ENCODE measurements around the gene ODAD3. TPM values are rescaled to one million over a fixed set of nuclear protein-coding genes. Genes with fewer than 3 reads are reported as not detected.
A peak's percentile ranks its signal among the peaks of the same experiment; 100 is the strongest.
"Not testable (repeated sequence)": the region's sequence is repeated elsewhere in the genome, so short reads cannot be mapped to it uniquely, and the experiment has no call there.

Gene ODAD3
- total and polyA plus RNA-seq, 4 donors: 0.49 to 2.6 (median 1.6) TPM

DNA sequence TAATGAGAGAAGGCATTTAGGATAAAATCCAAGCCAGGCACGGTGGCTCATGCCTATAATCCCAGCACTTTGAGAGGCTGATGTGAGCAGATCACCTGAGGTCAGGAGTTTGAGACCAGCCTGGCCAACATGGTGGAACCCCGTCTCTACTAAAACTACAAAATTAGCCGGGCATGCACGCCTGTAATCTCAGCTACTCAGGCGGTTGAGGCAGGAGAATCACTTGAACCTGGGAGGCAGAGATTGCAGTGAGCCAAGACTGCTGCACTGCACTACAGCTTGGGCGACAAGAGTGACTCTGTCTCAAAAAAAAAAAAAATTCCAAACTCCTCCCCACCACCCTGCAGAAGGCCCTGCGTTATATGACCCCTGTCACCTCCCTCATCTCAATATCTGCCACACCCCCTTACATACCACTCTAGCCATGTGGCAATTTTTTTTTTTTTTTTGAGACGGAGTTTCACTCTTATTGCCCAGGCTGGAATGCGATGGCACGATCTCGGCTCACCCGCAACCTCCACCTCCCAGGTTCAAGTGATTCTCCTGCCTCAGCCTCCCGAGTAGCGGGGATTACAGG lies 55.6 kb downstream of the ODAD3 start:
- WGBS, 2 donors: 84 to 85% methylated on average over 14 of the region's 14 CpGs
- not testable (repeated sequence) for H3K36me3 ChIP-seq (ENCODE audit: control insufficient read depth in 1 of 2, insufficient read depth in 2 of 2, low read length in 1 of 2); DNase-seq; H3K27ac ChIP-seq (ENCODE audit: low read depth in 1 of 2, low read length in 2 of 2); H3K4me3 ChIP-seq (ENCODE audit: low read length in 2 of 2); H3K27me3 ChIP-seq (ENCODE audit: control insufficient read depth in 1 of 2, insufficient read depth in 2 of 2, low read length in 1 of 2); H3K4me1 ChIP-seq (ENCODE audit: control insufficient read depth in 1 of 2, insufficient read depth in 2 of 2, low read length in 2 of 2); H3K9me3 ChIP-seq (ENCODE audit: control insufficient read depth, low read length); ATAC-seq (ENCODE audit: low FRiP score)
- intact Hi-C loops (cut with DNase I): loop anchor here (5.0 kb wide), 2 partner anchors 42 to 87 kb away; partner anchors contain the start of gene RAB3D (in 1 of the 2)

GRCh38 chr19:11378319-11379189 lies 56.4 kb downstream of the ODAD3 start:
- WGBS, 2 donors: 19 to 24% methylated on average over 8 of the region's 8 CpGs
- no peaks in the 10 kb centered on the region for H3K27me3 ChIP-seq (ENCODE audit: control insufficient read depth in 1 of 2, insufficient read depth in 2 of 2, low read length in 1 of 2)
- DNase-seq: peak in 1 of 2 donors; percentile 61
- intact Hi-C loops (cut with DNase I): loop anchor here (5.0 kb wide), 2 partner anchors 41 to 86 kb away; partner anchors contain the start of gene RAB3D (in 1 of the 2)
- peaks cover 2 to 4% of the 10 kb centered on the region in 2 donors for H3K4me1 ChIP-seq (ENCODE audit: control insufficient read depth in 1 of 2, insufficient read depth in 2 of 2, low read length in 2 of 2)
- ATAC-seq (ENCODE audit: low FRiP score): no peak
- peak overlapping the region in 1 of 2 donors; percentile 28 for H3K27ac ChIP-seq (ENCODE audit: low read depth in 1 of 2, low read length in 2 of 2)
- no peaks in the 10 kb centered on the region for H3K36me3 ChIP-seq (ENCODE audit: control insufficient read depth in 1 of 2, insufficient read depth in 2 of 2, low read length in 1 of 2)
- H3K9me3 ChIP-seq (ENCODE audit: control insufficient read depth, low read length): no peaks in the 10 kb centered on the region
- H3K4me3 ChIP-seq (ENCODE audit: low read length in 2 of 2): no peak overlapping the region

DNA sequence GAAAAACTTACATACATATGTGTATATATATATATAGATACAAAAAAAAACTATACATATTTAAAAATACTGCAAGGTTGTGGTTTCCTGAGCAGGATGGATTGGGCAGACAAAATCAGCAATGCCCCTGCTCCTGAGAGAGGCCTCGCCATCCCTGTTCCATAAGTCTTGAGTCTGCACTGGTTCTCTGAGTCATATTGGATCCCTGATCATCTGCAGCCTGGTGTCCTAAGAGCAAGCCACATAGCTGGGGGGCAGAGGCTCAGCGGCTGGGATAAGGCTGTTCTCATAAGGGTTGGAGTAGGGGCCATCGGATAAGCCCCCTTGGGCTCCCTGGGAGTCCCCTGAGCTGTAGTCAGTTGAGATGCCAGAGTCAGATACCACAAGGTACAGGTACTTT lies 57.2 kb downstream of the ODAD3 start:
- no peaks in the 10 kb centered on the region for H3K27me3 ChIP-seq (ENCODE audit: control insufficient read depth in 1 of 2, insufficient read depth in 2 of 2, low read length in 1 of 2)
- no peaks in the 10 kb centered on the region for H3K36me3 ChIP-seq (ENCODE audit: control insufficient read depth in 1 of 2, insufficient read depth in 2 of 2, low read length in 1 of 2)
- intact Hi-C loops (cut with DNase I): loop anchor here (5.0 kb wide), 2 partner anchors 40 to 85 kb away; partner anchors contain the start of gene RAB3D (in 1 of the 2)
- H3K9me3 ChIP-seq (ENCODE audit: control insufficient read depth, low read length): no peaks in the 10 kb centered on the region
- no peak overlapping the region for H3K4me3 ChIP-seq (ENCODE audit: low read length in 2 of 2)
- H3K27ac ChIP-seq (ENCODE audit: low read depth in 1 of 2, low read length in 2 of 2): peak overlapping the region in 1 of 2 donors; percentile 41
- DNase-seq (no peak), ATAC-seq (ENCODE audit: low FRiP score) (no peak)
- WGBS, 2 donors: 94 to 95% methylated on average over 3 of the region's 3 CpGs
- peaks cover 2 to 4% of the 10 kb centered on the region in 2 donors for H3K4me1 ChIP-seq (ENCODE audit: control insufficient read depth in 1 of 2, insufficient read depth in 2 of 2, low read length in 2 of 2)

DNA sequence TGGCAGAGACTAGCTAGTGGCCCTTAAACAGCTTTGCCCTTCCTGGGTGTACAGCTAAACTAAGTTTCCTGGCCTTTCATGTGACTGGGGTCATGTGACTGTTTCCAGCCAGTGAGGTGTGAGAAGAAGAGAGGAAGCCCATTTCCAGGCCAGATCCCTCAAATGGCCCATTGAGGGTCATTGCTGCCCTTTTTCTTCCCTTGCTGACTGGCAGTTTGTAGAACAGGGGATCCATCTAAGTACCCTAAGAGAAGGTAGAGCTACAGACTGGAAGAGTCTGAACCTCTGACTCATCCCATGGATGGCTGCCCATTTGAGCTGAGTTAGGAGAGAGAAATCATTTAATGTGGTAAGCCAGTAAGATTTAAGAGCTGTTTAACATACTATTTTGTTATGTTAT lies 57.7 kb downstream of the ODAD3 start:
- Histone ChIP-seq H3K27me3 (ENCODE audit: control insufficient read depth in 1 of 2, insufficient read depth in 2 of 2, low read length in 1 of 2) (no peaks in the 10 kb centered on the region), H3K36me3 (ENCODE audit: control insufficient read depth in 1 of 2, insufficient read depth in 2 of 2, low read length in 1 of 2) (no peaks in the 10 kb centered on the region), H3K9me3 (ENCODE audit: control insufficient read depth, low read length) (no peaks in the 10 kb centered on the region), H3K27ac (ENCODE audit: low read depth in 1 of 2, low read length in 2 of 2) (no peak overlapping the region), H3K4me1 (ENCODE audit: control insufficient read depth in 1 of 2, insufficient read depth in 2 of 2, low read length in 2 of 2) (peaks cover 2 to 4% of the 10 kb centered on the region in 2 donors), H3K4me3 (ENCODE audit: low read length in 2 of 2) (no peak overlapping the region)
- DNase-seq (peak in 1 of 2 donors; percentile 71), ATAC-seq (ENCODE audit: low FRiP score) (no peak)
- intact Hi-C loops (cut with DNase I): loop anchor here (5.0 kb wide), 2 partner anchors 40 to 85 kb away; partner anchors contain the start of gene RAB3D (in 1 of the 2)

GRCh38 chr19:11375143-11375948 lies 59.6 kb downstream of the ODAD3 start:
- Histone ChIP-seq H3K4me3 (ENCODE audit: low read length in 2 of 2) (peak overlapping the region in 1 of 2 donors; percentile 11), H3K27ac (ENCODE audit: low read depth in 1 of 2, low read length in 2 of 2) (peak overlapping the region; percentile 20 to 72), H3K4me1 (ENCODE audit: control insufficient read depth in 1 of 2, insufficient read depth in 2 of 2, low read length in 2 of 2) (peaks cover 2 to 4% of the 10 kb centered on the region in 2 donors), H3K9me3 (ENCODE audit: control insufficient read depth, low read length) (no peaks in the 10 kb centered on the region), H3K27me3 (ENCODE audit: control insufficient read depth in 1 of 2, insufficient read depth in 2 of 2, low read length in 1 of 2) (no peaks in the 10 kb centered on the region), H3K36me3 (ENCODE audit: control insufficient read depth in 1 of 2, insufficient read depth in 2 of 2, low read length in 1 of 2) (no peaks in the 10 kb centered on the region)
- peak; percentile 8 for ATAC-seq (ENCODE audit: low FRiP score)
- peak in 1 of 2 donors; percentile 81 for DNase-seq
- intact Hi-C loops (cut with DNase I): loop anchor here (5.0 kb wide), 2 partner anchors 38 to 83 kb away; partner anchors contain the start of gene RAB3D (in 1 of the 2)
- 4 to 6% methylated on average over 27 of the region's 27 CpGs for WGBS, 2 donors

DNA sequence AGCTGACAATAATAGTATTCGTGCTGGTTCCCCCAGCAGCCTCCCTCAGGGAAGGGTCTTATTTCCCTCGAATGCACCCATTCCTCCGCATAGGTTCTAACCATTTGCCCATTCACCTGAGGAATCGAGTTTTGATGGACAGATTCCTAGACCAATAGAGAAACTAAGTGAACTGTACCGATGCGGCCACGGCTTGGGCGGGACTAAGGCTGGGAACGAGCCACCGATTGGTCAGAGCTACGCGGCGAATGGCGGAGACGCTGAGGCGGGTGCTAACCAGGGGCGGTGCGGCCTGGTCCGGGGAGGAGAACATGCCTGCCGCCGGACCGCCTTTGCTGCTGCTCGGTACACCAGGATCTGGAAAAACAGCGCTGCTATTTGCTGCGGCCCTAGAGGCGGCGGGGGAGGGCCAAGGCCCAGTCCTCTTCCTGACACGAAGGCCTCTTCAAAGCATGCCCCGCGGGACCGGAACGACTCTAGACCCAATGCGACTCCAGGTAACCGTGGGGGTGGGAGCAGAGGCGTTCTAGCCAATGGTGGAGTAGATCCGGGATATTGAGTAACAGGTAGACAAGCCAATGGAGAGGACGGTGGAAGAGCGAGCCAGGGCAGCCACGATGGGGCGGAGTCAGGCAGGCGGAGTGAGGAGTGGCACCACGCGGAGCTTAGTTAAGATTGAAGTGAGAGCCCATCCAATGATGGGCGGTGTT lies 60.3 kb downstream of the ODAD3 start, which contains the start of gene SWSAP1:
TSS of gene SWSAP1 (plus strand) at position 234 of the 710 bp plus-strand sequence. CDS start at position 249, 15 bp downstream.
- Histone ChIP-seq H3K36me3 (ENCODE audit: control insufficient read depth in 1 of 2, insufficient read depth in 2 of 2, low read length in 1 of 2) (no peaks in the 10 kb centered on the region), H3K9me3 (ENCODE audit: control insufficient read depth, low read length) (no peaks in the 10 kb centered on the region), H3K27ac (ENCODE audit: low read depth in 1 of 2, low read length in 2 of 2) (peak within 1 kb of the TSS; percentile 72 to 88), H3K27me3 (ENCODE audit: control insufficient read depth in 1 of 2, insufficient read depth in 2 of 2, low read length in 1 of 2) (no peaks in the 10 kb centered on the region), H3K4me3 (ENCODE audit: low read length in 2 of 2) (peak within 1 kb of the TSS in 1 of 2 donors; percentile 55), H3K4me1 (ENCODE audit: control insufficient read depth in 1 of 2, insufficient read depth in 2 of 2, low read length in 2 of 2) (peaks cover 2 to 4% of the 10 kb centered on the region in 2 donors)
- ATAC-seq (ENCODE audit: low FRiP score): peak; percentile 98
- WGBS, 2 donors: 0% methylated on average over 44 of the region's 44 CpGs
- peak; percentile 99 for DNase-seq
- intact Hi-C loops (cut with DNase I): loop anchor here (5.0 kb wide), 2 partner anchors 37 to 82 kb away; partner anchors contain the start of gene RAB3D (in 1 of the 2)

GRCh38 chr19:11373885-11374432 lies 61.0 kb downstream of the ODAD3 start:
- H3K9me3 ChIP-seq (ENCODE audit: control insufficient read depth, low read length): no peaks in the 10 kb centered on the region
- H3K27ac ChIP-seq (ENCODE audit: low read depth in 1 of 2, low read length in 2 of 2): peak overlapping the region in 1 of 2 donors; percentile 23
- H3K4me1 ChIP-seq (ENCODE audit: control insufficient read depth in 1 of 2, insufficient read depth in 2 of 2, low read length in 2 of 2): peaks cover 2 to 4% of the 10 kb centered on the region in 2 donors
- H3K36me3 ChIP-seq (ENCODE audit: control insufficient read depth in 1 of 2, insufficient read depth in 2 of 2, low read length in 1 of 2): no peaks in the 10 kb centered on the region
- DNase-seq (no peak), ATAC-seq (ENCODE audit: low FRiP score) (no peak)
- no peak overlapping the region for H3K4me3 ChIP-seq (ENCODE audit: low read length in 2 of 2)
- WGBS, 2 donors: 58 to 61% methylated on average over 11 of the region's 11 CpGs
- intact Hi-C loops (cut with DNase I): no loop called here
- H3K27me3 ChIP-seq (ENCODE audit: control insufficient read depth in 1 of 2, insufficient read depth in 2 of 2, low read length in 1 of 2): no peaks in the 10 kb centered on the region

All from aorta (tissue), 5 donors.